HG03460 (cell line): ENCODE results near the gene SLC12A5.

ENCODE experiments used
- ATAC-seq: cut with Tn5 transposase; IDR thresholded peaks from one replicate; pipeline ENCODE4 v1.9.1; 2021; ENCODE audit not compliant: unreplicated experiment

The SLC12A5 gene

GRCh38 chr20:46051556-46052308 is 22.7 kb downstream of the SLC12A5 start:
- no peak for ATAC-seq

GRCh38 chr20:46053416-46053815 is 24.4 kb downstream of the SLC12A5 start:
- no peak for ATAC-seq

GRCh38 chr20:46054606-46055005 is 25.6 kb downstream of the SLC12A5 start:
- ATAC-seq: no peak

GRCh38 chr20:46055269-46055668 is 26.3 kb downstream of the SLC12A5 start:
- ATAC-seq: no peak

- ATAC-seq: no peak
Measured at GRCh38 chr20:46056027-46056833, 27.2 kb downstream of the SLC12A5 start.

- ATAC-seq: no peak
Measured at GRCh38 chr20:46056970-46057855, 28.2 kb downstream of the SLC12A5 start.

- ATAC-seq: no peak
Measured at GRCh38 chr20:46057856-46058598, 29.0 kb downstream of the SLC12A5 start.

GRCh38 chr20:46058599-46059281 is 29.7 kb downstream of the SLC12A5 start:
- ATAC-seq: no peak

- no peak for ATAC-seq
Measured at GRCh38 chr20:46060301-46060881, 31.4 kb downstream of the SLC12A5 start.

- ATAC-seq: no peak
Measured at GRCh38 chr20:46060975-46061374, 32.0 kb downstream of the SLC12A5 start.

GRCh38 chr20:46062151-46062550 is 33.1 kb downstream of the SLC12A5 start:
- no peak for ATAC-seq

GRCh38 chr20:46062621-46063020 is 33.6 kb downstream of the SLC12A5 start:
- ATAC-seq: no peak

- no peak for ATAC-seq
Measured at GRCh38 chr20:46063151-46063550, 34.1 kb downstream of the SLC12A5 start.

GRCh38 chr20:46063652-46064054 is 34.6 kb downstream of the SLC12A5 start:
- no peak for ATAC-seq

- ATAC-seq: no peak
Measured at GRCh38 chr20:46065006-46065405, 36.0 kb downstream of the SLC12A5 start.

- no peak for ATAC-seq
Measured at GRCh38 chr20:46065691-46066090, 36.7 kb downstream of the SLC12A5 start.

- ATAC-seq: no peak
Measured at GRCh38 chr20:46070215-46070900, 41.3 kb downstream of the SLC12A5 start.

GRCh38 chr20:46071573-46071972 is 42.6 kb downstream of the SLC12A5 start:
- no peak for ATAC-seq

GRCh38 chr20:46073024-46073423 is 44.0 kb downstream of the SLC12A5 start:
- ATAC-seq: no peak
